HG03520 (cell line): ENCODE results near the gene ALDH1A2.
"Not testable (repeated sequence)": the region's sequence is repeated elsewhere in the genome, so short reads cannot be mapped to it uniquely, and the experiment has no call there.

ENCODE experiments used
- ATAC-seq: cut with Tn5 transposase; IDR thresholded peaks from one replicate; pipeline ENCODE4 v1.9.1; 2021; ENCODE audit warnings: mild to moderate bottlenecking, moderate library complexity; ENCODE audit not compliant: unreplicated experiment

Gene ALDH1A2

GRCh38 chr15:58069008-58069407 lies 3.5 kb upstream of the ALDH1A2 start:
- ATAC-seq: no peak

GRCh38 chr15:58066042-58066867 lies 744 bp upstream of the ALDH1A2 start:
- ATAC-seq: no peak

- ATAC-seq: no peak
Measured at GRCh38 chr15:58064980-58065444, 499 bp downstream of the ALDH1A2 start.

GRCh38 chr15:58064082-58064979 lies 1.2 kb downstream of the ALDH1A2 start:
- no peak for ATAC-seq

GRCh38 chr15:58063614-58064013 lies 1.9 kb downstream of the ALDH1A2 start:
- ATAC-seq: no peak

GRCh38 chr15:58062983-58063382 lies 2.5 kb downstream of the ALDH1A2 start:
- ATAC-seq: no peak

- ATAC-seq: no peak
Measured at GRCh38 chr15:58062175-58062574, 3.3 kb downstream of the ALDH1A2 start.

- ATAC-seq: no peak
Measured at GRCh38 chr15:58060575-58060974, 4.9 kb downstream of the ALDH1A2 start.

- ATAC-seq: no peak
Measured at GRCh38 chr15:58058729-58059128, 6.8 kb downstream of the ALDH1A2 start.

- ATAC-seq: no peak
Measured at GRCh38 chr15:58058073-58058472, 7.4 kb downstream of the ALDH1A2 start.

GRCh38 chr15:58057559-58057958 lies 8.0 kb downstream of the ALDH1A2 start:
- ATAC-seq: no peak

- no peak for ATAC-seq
Measured at GRCh38 chr15:58056015-58056414, 9.5 kb downstream of the ALDH1A2 start.

GRCh38 chr15:58053315-58054153 lies 12.0 kb downstream of the ALDH1A2 start:
- no peak for ATAC-seq

GRCh38 chr15:58052334-58052733 lies 13.2 kb downstream of the ALDH1A2 start:
- ATAC-seq: no peak

- ATAC-seq: no peak
Measured at GRCh38 chr15:58049520-58050227, 15.8 kb downstream of the ALDH1A2 start.

- ATAC-seq: no peak
Measured at GRCh38 chr15:58048261-58048660, 17.2 kb downstream of the ALDH1A2 start.

GRCh38 chr15:58047149-58047548 lies 18.4 kb downstream of the ALDH1A2 start:
- ATAC-seq: no peak

GRCh38 chr15:58046467-58046866 lies 19.0 kb downstream of the ALDH1A2 start:
- no peak for ATAC-seq

- ATAC-seq: not testable (repeated sequence)
Measured at GRCh38 chr15:58045376-58045775, 20.1 kb downstream of the ALDH1A2 start.

GRCh38 chr15:58044551-58044950 lies 21.0 kb downstream of the ALDH1A2 start:
- no peak for ATAC-seq
